ENCODE measurements around the gene TRIM47.
"Not testable (repeated sequence)": the region's sequence is repeated elsewhere in the genome, so short reads cannot be mapped to it uniquely, and the experiment has no call there.

TRIM47 gene

DNA sequence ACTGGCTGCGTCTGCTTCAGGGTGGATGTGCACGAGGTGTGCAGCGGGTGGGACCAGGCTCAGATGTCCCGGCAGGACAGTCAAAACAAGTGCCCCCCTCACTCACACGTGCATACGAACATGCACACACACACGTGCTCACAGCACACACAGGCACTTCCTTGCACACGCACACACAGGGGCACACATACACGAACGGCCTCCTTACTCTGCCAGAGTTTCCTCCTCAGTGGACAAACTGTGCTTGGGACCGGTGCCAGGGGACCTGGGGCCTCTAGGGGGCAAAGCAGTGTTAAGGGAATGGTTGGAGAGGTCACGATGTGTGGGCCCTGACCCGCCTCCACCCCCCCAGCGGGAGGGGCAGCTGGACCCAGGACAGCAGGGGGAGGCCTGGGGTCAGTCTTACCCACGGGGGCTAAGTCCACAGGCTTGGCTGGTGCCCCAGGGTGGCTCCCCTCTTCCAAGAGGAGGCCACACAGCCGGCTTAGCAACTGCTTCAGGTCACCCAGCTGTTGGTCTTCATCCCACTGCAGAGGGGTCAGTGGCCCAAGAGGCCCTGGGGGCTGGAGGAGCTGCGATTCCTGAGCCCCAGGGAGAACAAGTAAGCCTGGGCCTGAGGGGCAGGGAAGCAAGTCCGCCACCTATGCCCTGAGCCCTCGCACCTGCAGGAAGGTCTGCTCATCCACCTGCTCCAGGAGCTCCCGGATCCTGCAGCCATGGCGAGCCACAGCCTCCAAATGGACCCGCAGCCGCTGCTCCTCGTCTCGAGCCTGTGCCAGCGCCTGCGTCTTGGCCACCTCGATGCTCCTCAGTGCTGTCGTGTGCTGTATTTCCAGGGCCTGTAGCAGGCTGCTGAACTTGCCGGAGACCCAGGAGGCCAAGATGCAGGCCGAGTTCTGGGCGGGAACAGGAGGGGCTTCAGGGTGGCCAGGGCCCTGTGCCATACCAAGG is 13.5 kb upstream of the TRIM47 start:
- no peak for DNase-seq (ENCODE audit: low read depth)

DNA sequence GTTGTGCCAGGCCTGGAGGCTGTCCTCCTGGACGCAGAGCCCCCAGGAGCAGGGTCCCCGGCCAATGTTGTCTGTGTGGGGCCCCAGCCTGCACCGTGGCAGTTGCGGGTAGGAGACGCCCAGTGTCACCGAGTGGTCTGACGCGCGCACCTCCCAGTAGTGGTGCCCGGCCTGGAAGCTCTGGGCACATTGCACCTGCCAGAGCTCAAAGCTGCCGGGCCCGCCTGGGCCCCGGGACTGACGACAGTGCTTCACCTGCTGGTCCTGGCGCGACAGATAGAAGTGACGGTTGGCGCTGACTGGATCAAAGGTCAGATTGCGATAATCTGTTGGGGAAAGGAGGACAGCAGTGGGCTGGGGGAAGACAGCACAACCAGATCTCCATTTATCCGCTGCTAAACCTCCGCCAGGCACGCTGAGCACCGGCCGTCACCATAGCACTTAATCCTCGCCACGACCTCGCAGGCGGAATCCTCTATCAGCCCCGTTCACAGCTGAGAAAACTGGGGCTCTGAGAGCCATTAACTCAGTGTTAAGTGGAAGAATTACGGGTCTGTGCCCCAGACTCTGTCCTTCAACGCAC is 12.7 kb upstream of the TRIM47 start:
- no peak for DNase-seq (ENCODE audit: low read depth)

DNA sequence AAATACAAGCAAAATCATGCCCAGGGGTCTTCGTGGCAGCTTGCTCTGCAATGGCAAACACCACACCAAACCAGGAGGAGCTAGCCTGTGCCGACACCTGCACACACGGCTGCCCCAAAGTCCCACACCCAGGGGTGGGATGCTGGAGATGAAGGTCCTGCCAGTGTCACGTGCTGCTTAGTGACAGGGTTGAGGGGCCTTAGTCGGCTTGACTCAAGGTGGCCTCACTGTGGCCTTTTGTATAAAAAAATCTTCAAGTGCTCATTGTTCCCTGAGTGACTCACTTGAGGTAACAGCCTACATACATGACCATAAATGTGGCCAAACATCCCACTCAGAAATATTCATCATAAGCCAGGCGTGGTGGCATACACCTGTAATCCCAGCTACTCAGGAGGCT is 11.1 kb upstream of the TRIM47 start:
- no peak for DNase-seq (ENCODE audit: low read depth)

DNA sequence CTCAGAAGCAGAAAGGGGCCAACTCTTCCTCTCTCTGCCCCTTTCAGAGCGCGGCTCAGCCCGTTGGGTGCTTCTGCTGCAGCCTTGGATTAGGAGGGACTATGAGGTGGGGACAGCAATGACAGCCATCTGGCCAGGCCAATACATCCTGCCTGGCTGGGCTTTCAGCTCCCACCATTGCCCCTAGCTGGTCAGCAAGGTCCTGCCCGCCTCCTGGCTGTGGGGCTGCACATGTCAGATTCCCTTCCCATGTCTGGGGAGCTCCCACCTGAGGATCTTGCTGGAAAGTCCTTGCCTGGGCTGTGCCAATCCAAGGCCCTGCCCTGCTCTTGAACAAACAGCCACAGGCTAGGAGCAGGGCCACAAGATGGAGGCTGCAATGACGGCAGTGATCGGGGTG is 10.1 kb upstream of the TRIM47 start:
- no peak for DNase-seq (ENCODE audit: low read depth)

DNA sequence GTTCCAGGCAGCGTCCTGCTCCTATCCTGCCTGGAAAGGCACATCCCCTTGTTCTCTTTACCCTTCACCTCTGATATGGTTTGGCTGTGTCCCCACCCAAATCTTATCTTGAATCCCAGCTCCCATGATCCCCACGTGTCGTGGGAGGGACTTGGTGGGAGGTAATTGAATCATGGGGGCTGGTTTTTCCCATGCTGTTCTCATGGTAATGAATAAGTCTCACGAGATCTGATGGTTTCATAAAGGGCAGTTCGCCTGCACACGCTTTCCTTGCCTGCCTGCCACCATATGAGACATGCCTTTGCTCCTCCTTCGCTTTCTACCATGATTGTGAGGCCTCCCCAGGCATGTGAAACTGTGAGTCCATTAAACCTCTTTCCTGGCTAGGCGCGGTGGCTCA is 7.5 kb upstream of the TRIM47 start:
- DNase-seq (ENCODE audit: low read depth): not testable (repeated sequence)

DNA sequence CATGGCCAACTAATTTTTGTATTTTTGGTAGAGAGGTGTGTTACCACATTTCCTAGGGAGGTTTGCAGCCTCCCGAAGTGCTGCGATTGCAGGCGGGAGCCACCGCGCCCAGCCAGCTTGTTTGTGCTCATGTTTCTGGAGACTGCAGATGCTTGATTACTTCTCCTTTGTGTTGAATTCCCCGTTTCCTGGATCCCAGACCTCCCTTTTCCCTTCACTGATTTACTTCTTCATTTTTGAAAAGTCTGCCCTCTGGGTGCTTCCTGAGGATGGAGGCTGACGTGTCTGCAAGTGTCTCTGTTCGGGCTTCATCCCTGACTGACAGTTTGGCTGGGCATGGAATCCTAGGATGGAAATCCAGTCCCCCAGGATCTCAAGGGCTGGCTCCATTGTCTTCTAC is 7.0 kb upstream of the TRIM47 start:
- DNase-seq (ENCODE audit: low read depth): no peak

DNA sequence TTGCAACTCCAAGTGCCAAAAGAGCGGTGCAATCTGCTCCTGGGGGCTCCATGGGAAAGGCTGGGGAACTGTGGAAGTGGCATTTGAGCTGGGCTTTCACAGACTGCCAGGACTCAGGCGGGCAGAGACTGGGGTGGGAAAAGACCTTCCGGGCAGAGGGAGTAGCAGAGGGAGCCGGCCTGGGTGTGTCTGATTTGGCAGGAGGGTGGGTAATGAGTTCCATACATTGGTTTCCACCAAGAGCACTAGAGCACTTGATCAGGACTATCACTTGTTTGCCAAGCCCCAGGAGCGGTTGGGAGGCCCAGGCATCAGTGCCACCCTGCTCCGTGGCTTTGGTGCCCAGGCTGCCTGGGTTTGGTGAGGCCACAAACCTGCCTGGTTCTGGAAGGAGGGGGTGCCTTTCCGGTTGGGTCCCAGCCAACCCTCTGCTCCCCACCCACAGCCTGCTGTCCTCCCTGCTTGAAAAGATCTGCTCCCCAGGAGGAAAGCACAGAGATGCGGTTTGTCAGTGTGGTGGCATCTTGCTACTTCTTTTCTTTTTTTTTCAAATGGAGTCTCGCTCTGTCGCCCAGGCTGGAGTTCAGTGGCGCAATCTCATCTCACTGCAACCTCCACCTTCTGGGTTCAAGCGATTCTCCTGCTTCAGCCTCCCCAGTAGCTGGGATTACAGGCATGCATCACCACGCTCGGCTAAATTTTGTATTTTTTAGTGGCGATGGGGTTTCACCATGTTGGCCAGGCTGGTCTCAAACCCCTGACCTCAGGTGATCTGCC is 3.5 kb upstream of the TRIM47 start:
- DNase-seq (ENCODE audit: low read depth): no peak

DNA sequence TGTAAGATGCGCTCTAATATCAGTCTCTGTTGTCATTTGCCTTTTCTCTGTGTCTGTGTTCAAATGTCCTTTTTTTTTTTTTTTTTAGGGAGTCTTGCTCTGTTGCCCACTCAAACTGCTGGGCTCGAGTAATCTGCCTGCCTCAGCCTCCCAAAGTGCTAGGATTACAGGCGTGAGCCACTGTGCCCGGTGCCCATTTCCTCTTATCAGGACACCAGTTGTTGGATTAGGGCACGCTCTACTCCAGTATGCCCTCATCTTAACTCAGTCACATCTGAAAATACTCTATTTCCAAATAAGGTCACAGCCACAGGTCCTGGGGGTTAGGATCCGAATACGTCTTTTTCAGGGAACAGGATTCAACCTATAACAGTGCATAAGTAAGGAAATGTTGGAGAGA is 1.9 kb upstream of the TRIM47 start:
- no peak for DNase-seq (ENCODE audit: low read depth)

DNA sequence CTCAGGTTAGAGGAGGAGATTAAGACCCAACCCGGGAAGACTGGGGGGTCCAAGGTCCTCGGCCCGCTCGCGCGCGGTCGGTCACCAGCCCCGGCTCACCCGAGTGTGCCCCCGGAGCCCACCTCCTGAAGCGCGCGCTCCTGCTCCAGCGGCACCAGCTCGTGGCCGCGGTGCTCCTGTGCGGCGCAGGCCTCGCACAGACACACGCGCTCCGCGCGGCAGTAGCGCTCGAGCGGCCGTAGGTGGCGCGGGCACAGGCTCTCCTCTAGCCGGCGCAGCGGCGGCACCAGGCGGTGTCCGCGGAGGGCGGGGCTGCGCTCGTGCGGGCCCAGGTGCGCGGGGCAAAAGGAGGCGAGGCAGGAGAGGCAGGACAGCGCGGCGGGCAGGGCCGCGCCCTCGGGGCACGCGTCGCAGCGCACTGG is 618 bp downstream of the TRIM47 start:
- DNase-seq (ENCODE audit: low read depth): peak; percentile 64

DNA sequence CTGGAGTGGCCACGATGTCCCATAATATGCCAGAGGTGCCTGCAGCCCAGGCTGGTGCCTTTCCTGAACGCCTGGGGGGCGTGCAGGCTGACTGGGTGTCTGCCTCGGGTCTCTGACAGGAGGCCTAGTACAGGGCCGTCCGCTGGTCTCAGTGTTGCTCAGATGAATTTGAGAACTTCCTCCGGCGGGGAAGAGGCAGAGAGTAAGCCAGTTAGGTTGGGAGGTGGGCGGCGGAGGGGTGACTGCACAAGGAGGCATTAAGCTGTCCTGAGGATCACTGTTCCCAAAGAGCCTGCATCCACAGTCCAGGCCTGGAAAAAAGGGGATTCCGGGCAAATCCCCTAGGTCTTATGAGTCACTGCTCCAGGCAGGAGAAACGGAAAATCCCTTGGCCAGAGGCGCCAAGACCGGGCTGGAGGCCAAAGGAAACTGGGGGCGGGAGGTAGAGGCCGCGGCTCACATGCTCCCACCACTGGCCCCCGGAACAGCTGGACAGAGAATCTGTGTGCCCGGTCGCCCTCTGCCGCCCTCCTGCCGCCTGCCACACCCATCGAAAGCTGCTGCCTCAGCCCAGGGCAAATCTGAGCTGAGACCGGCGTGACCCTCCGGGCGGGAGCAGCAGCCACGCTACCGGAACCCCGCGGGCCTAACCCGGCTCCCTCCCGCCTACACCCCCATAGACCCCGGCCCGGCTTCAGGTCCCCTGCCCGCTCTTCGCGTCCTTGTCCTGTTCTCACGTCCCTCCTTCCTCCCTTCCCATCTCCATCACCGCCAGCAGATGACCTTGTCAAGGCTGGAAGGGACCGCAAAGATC is 1.2 kb downstream of the TRIM47 start:
- no peak for DNase-seq (ENCODE audit: low read depth)

DNA sequence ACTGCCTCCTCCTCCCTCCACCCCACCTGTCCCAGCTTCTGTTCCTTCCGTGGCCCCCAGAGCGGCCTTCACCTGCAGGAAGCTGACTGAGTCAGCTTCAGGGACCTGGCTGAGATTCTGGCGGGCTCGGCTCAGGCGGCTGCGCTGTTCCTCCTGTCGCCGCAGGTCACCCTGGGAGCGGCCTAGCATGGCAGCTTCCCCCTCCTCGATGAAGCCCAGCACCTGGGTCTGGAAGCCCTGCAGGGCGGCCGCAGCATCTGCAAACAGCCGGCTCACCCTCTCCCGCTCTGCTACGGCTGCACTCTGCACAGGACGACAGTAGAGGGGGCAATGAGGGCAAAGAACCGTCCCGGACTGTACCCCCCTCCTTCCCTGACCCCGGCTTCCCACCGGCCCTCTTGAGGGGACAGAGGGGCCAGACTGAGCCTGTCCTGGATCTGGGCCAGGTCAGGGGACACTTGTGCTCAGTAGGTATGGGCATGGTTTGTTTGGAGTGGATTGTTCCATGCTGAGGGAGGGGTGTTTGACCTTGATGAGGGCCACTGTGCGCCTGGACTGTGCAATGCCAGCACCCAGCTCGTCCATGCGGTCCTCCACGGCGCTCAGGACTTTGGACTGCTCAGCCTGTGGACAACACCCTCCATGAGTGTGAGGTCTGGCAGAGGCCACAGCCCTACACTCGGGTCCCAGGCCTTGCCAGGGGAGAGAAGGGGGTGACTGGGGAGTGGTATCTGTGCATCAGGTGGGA is 2.0 kb downstream of the TRIM47 start:
- peak; percentile 69 for DNase-seq (ENCODE audit: low read depth)

DNA sequence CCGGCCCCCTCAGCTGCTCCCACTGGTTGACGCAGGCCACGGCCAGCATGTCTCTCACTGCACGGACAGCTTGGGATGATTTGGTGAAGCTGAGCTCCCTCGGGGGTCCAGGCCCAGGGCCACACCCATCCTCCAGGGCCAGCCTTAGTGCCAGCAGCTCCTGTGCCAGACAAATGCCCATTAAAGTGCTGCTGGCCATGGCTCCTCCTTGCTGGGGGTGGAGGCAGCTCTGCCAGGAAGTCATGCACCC is 2.5 kb downstream of the TRIM47 start:
- DNase-seq (ENCODE audit: low read depth): no peak

DNA sequence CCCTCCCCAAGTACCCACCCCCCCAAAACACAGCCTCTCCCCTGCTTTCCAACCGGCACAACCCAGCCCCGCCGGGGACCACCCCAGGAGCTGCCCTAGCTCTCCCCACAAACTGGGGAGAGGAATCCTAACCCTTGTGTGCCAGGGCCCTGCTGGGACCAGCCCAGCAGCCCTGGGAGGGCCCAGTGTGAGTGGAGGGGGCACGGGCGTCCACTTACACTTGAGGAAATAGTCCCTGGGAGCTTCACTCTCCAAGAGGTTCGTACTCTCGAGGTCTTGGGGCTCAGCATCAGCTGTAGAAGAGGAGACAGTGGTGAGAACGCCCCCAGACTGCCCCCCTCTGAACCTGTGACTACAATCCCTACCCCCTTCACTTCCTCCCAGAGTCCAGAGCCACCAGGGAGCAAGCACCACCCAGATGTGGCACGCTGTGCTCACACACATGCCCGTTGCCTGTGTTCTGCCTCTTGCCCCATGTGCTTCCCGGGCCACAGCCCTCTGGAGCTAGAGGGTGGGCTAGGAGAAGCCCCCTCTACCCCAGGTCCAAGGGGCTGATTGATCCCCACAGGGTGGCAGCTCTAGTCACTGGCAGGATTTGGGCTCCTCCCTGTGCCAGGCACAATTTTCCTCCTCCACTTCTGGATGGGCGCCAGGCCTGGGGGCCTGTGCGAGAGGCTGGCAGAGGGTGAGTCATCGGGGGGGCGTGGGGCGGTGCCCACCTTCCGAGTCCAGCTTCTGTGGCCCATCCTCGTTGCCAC is 3.0 kb downstream of the TRIM47 start:
- DNase-seq (ENCODE audit: low read depth): no peak

DNA sequence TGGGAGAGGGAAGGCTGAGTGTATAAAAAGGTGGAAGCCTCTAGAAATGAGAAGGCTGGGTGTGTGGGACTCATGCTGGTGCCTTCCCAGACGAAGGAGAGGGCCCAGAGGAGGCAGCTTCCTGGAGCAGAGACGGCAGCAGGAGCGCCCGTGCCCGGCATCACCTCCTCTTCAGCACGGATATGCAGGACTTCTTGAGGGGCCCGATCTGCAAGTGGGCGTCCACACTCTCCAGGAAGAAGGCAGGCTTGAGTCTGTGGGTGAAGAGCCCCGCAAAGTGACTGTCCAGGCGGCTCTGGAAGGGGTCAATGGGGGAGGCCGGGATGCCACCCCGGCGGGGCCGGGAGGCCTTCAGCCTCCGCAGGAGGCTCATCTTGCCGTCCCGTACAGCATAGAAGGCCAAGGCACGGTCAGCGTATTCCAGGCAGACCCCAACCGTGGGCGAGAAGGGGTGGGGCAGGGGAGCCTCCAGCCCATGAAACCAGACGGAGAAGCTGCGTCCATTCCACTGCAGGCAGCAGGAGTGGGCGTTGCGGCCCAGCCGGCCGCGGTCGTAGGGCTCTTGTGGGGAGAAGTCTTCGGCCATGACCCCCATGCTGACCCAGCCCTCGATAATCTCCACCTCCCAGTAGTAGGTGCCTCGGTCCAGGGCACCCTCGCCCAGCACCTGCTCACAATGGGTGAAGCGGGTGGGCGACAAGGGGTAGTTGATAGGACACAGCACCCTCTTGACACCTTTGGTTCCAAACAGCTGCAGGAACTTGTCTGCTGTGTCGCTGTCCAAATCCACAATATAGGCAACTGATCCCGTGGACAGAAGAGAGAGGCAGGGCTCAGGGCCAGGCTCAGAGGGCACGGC is 3.8 kb downstream of the TRIM47 start:
- no peak for DNase-seq (ENCODE audit: low read depth)

DNA sequence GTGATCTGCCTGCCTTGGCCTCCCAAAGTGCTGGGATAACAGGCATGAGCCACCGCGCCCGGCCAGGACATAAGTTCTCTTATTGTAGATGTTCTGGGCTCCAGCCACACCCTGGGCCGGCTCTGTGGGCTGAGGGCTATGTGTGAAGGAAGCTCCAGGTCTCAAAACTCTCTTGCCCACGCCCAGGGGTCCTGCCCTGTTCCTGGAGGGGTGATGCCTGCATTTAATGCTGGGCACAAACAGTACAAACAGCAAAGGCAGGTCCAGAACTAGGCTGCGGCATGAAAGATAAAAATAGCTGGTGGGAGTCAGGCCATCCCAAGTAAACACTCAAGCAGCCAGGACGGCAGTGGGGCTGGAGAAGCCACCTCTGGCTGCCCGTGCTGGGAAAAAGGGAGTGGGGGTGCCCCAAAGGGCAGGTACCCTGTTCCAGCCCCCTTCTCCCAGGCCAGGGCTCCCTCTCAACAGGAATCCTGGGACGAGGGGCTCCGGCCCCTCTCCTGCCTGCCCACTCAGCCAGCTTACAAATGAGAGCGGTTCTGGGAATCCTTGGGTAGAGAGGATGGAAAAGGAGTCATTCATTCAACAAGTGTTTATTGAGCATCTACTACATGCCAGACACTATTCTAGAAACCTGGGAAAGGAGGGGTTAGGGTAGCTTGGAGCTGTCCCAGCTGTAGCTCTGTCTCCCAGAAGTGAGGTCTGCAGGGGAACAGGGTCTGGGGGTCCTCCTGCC is 4.6 kb downstream of the TRIM47 start:
- no peak for DNase-seq (ENCODE audit: low read depth)

DNA sequence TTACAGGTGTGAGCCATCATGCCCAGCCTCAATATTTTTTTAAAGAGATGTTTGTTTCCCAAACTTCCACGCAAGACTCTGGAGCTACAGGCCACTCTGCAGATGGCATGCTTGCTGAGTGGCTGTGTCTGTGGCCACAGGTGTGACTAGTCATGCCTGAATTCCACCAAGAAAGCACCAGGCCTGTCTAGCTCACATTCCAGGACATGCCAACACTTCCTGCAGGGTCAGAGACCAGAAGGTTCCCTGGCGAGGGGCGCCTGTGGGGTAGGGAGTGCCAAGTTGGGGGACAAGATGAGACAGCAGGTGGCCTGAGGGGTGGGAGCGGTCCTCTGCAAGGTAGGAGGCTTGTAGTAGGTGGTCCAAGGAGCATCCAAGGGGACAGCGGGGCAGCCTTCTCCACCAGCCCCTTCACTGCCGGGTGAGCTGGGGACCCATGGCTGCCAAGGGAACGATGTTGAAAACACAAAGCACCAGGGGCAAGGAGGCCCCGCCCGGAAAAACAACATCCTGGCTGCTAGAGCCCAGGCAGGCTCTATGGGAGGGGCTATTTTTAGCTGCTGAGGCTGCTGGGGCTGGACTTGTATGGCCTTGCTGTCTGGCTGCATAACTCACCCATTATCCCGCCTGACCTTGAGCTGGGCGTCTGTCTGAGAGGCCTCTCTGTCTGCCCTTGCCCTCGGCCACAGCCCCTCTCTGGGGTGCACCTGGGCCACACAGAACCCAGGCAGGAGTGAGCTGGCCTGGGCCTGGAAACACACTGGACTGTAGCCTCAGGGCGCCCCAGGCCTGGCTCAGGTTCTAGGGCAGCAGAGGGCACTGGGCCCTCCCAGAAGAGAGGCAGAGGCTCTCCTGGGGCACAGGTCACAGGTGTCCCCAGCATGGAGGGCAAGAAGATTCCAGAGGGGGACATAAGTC is 5.7 kb downstream of the TRIM47 start:
- peak; percentile 56 for DNase-seq (ENCODE audit: low read depth)

DNA sequence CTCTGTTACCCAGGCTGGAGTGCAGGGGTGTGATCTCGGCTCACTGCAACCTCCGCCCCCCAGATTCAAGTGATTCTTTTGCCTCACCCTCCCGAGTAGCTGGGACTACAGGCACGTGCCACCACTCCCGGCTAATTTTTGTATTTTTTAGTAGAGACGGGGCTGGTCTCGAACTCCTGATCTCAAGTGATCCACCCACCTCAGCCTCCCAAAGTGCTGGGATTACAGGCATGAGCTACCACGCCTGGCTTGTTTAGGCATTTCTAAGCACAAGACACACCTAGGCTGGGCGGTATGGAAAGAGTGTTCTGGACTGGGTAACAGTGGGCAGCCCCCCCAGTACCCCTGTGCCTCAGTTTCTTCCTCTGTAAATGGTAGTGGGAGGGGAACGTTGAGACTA is 8.2 kb downstream of the TRIM47 start:
- DNase-seq (ENCODE audit: low read depth): not testable (repeated sequence)
